Right lobe of liver (tissue), 4 donors: Measurements from ENCODE around the gene KIAA1671.

ENCODE experiments used
- POLR2A ChIP-seq: fragments of 450-650 bp; IDR thresholded peaks from one replicate; pipeline ENCODE4 v1.6.1; 2017; ENCODE audit warnings: antibody characterized with exemption, mild to moderate bottlenecking
- TF ChIP-seq, protein P1 (sequence below), 4 donors: fragments of 200-600 bp in 3 of 4; fragments of 450-650 bp in 1 of 4; IDR thresholded peaks; one replicate each; pipeline versions ENCODE4 v1.5.1 to v1.8.0; 2016 to 2022; ENCODE audit warnings: antibody characterized with exemption in 4 of 4, mild to moderate bottlenecking in 2 of 4
- donor health status: DM: no; HTN: no; CAD: no.
- donor health status: DM: no; HTN: no; CAD: no.
- donor health status: DM: no; HTN: yes; CAD: no.

DNA sequence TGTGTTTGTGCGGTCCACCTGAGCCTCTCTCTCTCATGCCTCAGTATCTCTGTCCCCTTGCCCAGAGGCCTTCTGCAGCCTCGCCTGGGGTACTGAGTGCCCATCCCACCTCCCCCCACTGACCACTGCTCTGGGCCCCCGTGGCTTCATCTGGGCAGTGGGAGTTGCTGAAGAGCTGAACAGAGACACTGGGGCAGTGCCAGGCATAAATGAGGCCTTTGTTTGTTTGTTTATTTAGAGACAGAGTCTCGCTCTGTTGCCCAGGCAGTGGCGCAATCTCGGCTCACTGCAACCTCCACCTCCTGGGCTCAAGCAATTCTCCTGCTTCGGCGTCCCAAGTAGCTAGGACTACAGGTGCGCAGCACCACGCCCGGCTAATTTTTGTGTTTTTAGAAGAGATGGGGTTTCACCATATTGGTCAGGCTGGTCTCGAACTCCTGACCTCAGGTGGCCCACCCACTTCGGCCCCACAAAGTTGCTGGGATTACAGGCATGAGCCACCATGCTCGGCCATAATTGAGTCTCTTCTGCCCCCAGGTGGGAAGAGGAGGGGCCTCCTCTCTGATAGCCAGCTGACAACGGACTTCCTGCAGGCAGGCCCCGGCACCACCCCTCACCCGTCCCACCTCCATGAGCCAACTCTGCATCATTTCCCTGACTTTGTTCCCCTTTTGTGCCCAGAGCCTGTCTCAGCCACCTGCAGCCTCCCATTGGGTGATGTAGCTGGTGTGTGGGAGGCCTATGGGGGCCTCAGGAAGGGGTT, 256.4 kb downstream of the KIAA1671 start:
- TF ChIP-seq, protein P1, sequence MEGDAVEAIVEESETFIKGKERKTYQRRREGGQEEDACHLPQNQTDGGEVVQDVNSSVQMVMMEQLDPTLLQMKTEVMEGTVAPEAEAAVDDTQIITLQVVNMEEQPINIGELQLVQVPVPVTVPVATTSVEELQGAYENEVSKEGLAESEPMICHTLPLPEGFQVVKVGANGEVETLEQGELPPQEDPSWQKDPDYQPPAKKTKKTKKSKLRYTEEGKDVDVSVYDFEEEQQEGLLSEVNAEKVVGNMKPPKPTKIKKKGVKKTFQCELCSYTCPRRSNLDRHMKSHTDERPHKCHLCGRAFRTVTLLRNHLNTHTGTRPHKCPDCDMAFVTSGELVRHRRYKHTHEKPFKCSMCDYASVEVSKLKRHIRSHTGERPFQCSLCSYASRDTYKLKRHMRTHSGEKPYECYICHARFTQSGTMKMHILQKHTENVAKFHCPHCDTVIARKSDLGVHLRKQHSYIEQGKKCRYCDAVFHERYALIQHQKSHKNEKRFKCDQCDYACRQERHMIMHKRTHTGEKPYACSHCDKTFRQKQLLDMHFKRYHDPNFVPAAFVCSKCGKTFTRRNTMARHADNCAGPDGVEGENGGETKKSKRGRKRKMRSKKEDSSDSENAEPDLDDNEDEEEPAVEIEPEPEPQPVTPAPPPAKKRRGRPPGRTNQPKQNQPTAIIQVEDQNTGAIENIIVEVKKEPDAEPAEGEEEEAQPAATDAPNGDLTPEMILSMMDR (IDR thresholded peaks at IDR 0.05): no peak
- no peak for TF ChIP-seq POLR2A
